Suprapubic skin (tissue), 4 donors: ENCODE measurements around the gene HDAC1. TPM values are rescaled to one million over a fixed set of nuclear protein-coding genes. Genes with fewer than 3 reads are reported as not detected.

Experiments used
- DNase-seq, 2 donors: peaks; one replicate each; pipeline ENCODE4 v3.0.0-alpha.2; 2019; ENCODE audit warnings: low spot score in 2 of 2
- H3K27ac ChIP-seq: fragments of 200-600 bp; sonication (generic); one replicate; pipeline ENCODE4 v1.5.1; 2019
- H3K27me3 ChIP-seq: fragments of 200-600 bp; sonication (generic); one replicate; pipeline ENCODE4 v1.5.1; 2019
- H3K36me3 ChIP-seq: fragments of 200-600 bp; sonication (generic); one replicate; pipeline ENCODE4 v1.5.1; 2019
- H3K4me1 ChIP-seq: fragments of 200-600 bp; sonication (generic); one replicate; pipeline ENCODE4 v1.5.1; 2019
- H3K4me3 ChIP-seq: fragments of 200-600 bp; sonication (generic); one replicate; pipeline ENCODE4 v1.5.1; 2019; ENCODE audit warnings: mild to moderate bottlenecking
- H3K9me3 ChIP-seq: fragments of 200-600 bp; sonication (generic); one replicate; pipeline ENCODE4 v1.5.1; 2019
- EP300 ChIP-seq: sonication (generic); formaldehyde crosslinking; IDR thresholded peaks from one replicate; pipeline ENCODE4 v1.6.1; 2017; ENCODE audit warnings: antibody characterized with exemption
- POLR2A ChIP-seq, 2 donors: fragments of 450-650 bp; IDR thresholded peaks; one replicate each; pipeline ENCODE4 v1.6.1; 2017; ENCODE audit warnings: antibody characterized with exemption in 2 of 2, mild to moderate bottlenecking in 2 of 2, moderate library complexity in 2 of 2
- POLR2AphosphoS5 ChIP-seq, 3 donors: sonication (generic); formaldehyde crosslinking; IDR thresholded peaks; one replicate each; pipeline ENCODE4 v1.6.1; 2017; ENCODE audit warnings: antibody characterized with exemption in 3 of 3
- WGBS: methylation state at CpG from one replicate; pipeline ENCODE4 v1.1.5; 2018; 5-methylcytosine and 5-hydroxymethylcytosine counted together
- total RNA-seq, 4 donors: library from RNA; depleted of rRNA; stranded (reverse); fragments of >200 nt; gene quantifications; one replicate each; pipeline ENCODE4 v1.1.0, GENCODE V29; 2016
- TF ChIP-seq, protein P1 (sequence below), 2 donors: fragments of 200-600 bp in 1 of 2; fragments of 450-650 bp in 1 of 2; sonication (generic) in 1 of 2; IDR thresholded peaks; one replicate each; pipeline ENCODE4 v1.5.1; 2016 to 2019; ENCODE audit warnings: antibody characterized with exemption in 2 of 2, mild to moderate bottlenecking in 1 of 2, moderate library complexity in 1 of 2

HDAC1 gene
- total RNA-seq, 4 donors from 2014 or later = 34.4 to 52.9 (median 40.2) TPM

DNA sequence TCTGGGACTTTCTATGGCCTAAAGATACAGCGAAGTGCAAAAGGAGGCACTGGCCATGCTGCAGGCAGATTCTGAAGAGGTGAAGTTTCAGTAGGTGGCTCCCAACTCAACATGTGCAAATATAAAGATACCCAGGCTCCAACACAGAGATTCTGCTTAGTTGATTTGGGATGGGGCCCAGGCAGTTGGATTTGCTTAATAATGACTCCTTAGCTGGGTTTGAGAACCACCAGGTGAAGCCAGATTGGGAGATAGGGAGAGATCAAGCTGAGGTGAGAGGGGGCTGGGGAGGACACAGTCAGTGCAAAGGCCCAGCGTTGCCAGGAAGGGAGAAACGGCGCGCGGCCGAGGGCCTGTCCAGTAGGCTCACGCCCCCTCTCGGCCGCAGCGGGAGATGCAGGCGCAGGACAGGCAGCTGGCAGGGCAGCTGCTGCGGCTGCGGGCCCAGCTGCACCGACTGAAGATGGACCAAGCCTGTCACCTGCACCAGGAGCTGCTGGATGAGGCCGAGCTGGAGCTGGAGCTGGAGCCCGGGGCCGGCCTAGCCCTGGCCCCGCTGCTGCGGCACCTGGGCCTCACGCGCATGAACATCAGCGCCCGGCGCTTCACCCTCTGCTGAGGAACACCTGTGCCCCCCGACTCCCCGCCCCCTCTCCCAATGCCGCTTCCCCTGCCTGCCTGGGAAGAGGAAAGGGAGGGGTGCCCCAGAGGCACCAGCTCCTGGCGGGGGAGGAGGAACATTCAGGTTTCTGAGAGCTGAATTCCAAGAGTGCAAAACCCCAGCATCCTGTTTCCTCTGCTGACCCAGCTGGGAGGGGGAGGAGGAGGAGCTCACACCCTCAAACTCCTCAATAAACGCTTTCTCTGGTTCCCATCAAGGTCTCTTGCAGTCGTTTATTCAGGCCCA is 43.6 kb upstream of the HDAC1 start:
- TF ChIP-seq, protein P1, sequence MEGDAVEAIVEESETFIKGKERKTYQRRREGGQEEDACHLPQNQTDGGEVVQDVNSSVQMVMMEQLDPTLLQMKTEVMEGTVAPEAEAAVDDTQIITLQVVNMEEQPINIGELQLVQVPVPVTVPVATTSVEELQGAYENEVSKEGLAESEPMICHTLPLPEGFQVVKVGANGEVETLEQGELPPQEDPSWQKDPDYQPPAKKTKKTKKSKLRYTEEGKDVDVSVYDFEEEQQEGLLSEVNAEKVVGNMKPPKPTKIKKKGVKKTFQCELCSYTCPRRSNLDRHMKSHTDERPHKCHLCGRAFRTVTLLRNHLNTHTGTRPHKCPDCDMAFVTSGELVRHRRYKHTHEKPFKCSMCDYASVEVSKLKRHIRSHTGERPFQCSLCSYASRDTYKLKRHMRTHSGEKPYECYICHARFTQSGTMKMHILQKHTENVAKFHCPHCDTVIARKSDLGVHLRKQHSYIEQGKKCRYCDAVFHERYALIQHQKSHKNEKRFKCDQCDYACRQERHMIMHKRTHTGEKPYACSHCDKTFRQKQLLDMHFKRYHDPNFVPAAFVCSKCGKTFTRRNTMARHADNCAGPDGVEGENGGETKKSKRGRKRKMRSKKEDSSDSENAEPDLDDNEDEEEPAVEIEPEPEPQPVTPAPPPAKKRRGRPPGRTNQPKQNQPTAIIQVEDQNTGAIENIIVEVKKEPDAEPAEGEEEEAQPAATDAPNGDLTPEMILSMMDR (IDR thresholded peaks at IDR 0.05) = peak; percentile 39 to 94
- TF ChIP-seq EP300 = no peak
- no peaks in the 10 kb centered on the region for H3K9me3 ChIP-seq
- H3K27me3 ChIP-seq = no peaks in the 10 kb centered on the region
- H3K36me3 ChIP-seq = no peaks in the 10 kb centered on the region
- H3K4me3 ChIP-seq = no peak overlapping the region
- peaks cover 32% of the 10 kb centered on the region for H3K4me1 ChIP-seq
- H3K27ac ChIP-seq = no peak overlapping the region
- DNase-seq = peak; percentile 90 to 92
- WGBS = 10% methylated on average over 15 of the region's 31 CpGs

DNA sequence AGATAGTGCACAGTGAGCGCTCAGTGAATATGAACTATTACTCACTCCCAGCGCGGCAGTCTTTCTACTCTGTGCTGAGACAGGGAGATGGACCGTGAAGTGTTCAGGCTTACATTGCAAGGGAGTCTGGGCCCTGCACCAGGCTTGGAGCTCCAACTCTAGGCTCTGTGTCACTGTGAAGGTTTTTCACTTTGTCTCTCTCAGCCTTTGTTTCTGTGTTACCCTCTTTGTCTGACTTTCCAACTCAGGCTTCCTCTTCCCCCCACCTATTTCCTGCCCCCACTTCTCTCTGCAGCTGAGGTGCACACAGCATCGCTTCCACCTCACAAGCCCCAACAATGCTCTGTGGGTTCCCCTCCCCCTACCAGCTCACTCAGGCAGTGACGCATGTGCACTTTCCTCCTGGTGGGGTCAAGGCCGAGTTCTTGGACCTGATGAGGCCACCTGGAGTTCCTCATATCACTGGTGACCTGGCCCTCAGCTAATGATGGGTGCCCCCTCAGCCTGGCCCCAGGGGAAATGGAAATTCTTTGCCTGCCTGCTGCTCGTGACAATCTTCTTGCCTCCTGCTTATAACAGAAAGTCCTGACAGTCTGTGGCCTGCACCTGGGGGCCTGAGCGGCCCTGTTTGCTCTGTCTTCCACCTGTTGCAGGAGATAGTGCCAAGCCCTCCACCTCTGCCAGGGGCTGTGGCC is 41.9 kb upstream of the HDAC1 start:
- 59% methylated on average over 9 of the region's 9 CpGs for WGBS
- TF ChIP-seq POLR2A (IDR thresholded peaks at IDR 0.05) = no peak
- TF ChIP-seq EP300 = no peak
- no peak for TF ChIP-seq POLR2AphosphoS5 (IDR thresholded peaks at IDR 0.05)
- TF ChIP-seq, protein P1 (IDR thresholded peaks at IDR 0.05) = no peak
- Histone ChIP-seq H3K9me3 (no peaks in the 10 kb centered on the region), H3K27me3 (no peaks in the 10 kb centered on the region), H3K4me3 (no peak overlapping the region), H3K4me1 (peaks cover 32% of the 10 kb centered on the region), H3K27ac (peak overlapping the region; percentile 47), H3K36me3 (no peaks in the 10 kb centered on the region)
- DNase-seq = peak; percentile 67 to 79

DNA sequence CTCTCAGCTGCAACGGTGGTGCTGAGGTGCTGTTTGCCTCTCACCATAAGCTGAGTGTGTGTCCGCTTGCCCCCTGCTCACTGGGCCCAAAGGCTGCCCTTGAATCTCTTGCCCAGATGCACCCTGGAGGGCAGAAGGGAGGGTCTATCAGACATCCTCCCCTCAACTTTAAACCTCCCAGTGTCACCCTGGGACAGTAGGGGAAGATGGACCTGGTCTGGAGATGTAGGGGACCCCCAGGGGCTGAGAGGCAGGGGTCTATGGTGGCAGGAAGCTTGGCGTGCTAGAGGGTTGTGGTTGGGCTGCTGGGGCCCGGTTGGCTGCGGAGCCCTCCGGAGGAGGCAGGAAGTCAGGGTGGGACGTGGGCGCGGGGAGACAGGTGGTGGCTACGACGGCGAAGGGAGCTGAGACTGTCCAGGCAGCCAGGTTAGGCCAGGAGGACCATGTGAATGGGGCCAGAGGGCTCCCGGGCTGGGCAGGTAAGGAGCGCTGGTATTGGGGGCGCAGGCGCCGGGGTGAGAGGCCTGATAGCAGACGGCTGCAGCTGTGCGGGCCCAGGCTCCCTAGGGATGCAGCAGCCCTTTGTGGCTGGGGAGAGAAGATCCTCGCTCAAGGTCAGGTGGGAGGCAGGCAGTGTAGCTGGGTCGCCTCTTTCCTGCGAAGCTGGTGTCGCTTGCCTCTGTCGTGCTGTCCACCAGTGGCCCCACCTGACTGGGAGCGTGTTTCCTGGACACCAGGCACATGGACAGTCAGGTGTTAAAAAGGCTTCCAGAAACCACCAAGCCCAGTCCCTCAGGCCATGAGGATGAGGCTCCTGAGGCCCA is 40.8 kb upstream of the HDAC1 start, which contains the start of gene LCK:
TSS of gene LCK (plus strand) at position 373 of the 824 bp plus-strand sequence. CDS start 23,065 bp downstream, outside the sequence.
- 84% methylated on average over 22 of the region's 25 CpGs for WGBS

GRCh38 chr1:32255072-32256071 is 36.5 kb upstream of the HDAC1 start:
- no peak overlapping the region for H3K4me3 ChIP-seq
- no peaks in the 10 kb centered on the region for H3K27me3 ChIP-seq
- TF ChIP-seq, protein P1 (IDR thresholded peaks at IDR 0.05) = no peak
- TF ChIP-seq EP300 = no peak
- 79% methylated on average over 10 of the region's 10 CpGs for WGBS
- H3K9me3 ChIP-seq = no peaks in the 10 kb centered on the region
- peaks cover 3% of the 10 kb centered on the region for H3K4me1 ChIP-seq
- H3K27ac ChIP-seq = no peak overlapping the region
- DNase-seq = no peak
- no peaks in the 10 kb centered on the region for H3K36me3 ChIP-seq

More for the DNA sequence above, 40.8 kb upstream of the HDAC1 start, which contains the start of gene LCK:
- no peak for TF ChIP-seq EP300
- TF ChIP-seq POLR2A (IDR thresholded peaks at IDR 0.05) = no peak
- TF ChIP-seq, protein P1 (IDR thresholded peaks at IDR 0.05) = no peak
- no peak for TF ChIP-seq POLR2AphosphoS5 (IDR thresholded peaks at IDR 0.05)
- no peaks in the 10 kb centered on the region for H3K9me3 ChIP-seq
- no peaks in the 10 kb centered on the region for H3K36me3 ChIP-seq
- H3K27ac ChIP-seq = peak within 1 kb of the TSS; percentile 40
- H3K4me3 ChIP-seq = peak within 1 kb of the TSS; percentile 15
- H3K27me3 ChIP-seq = no peaks in the 10 kb centered on the region
- H3K4me1 ChIP-seq = peaks cover 32% of the 10 kb centered on the region
- no peak for DNase-seq
